ENCODE measurements around the gene NANOS1.

- TF ChIP-seq CTCF (conservative IDR thresholded peaks at IDR 0.05; ENCODE audit: low read length), result no peak
- no peak for TF ChIP-seq EZH2phosphoT487 (IDR thresholded peaks at IDR 0.05; ENCODE audit: borderline replicate concordance, low read depth, low read length)
Measured at GRCh38 chr10:119080521-119081259, 51.2 kb downstream of the NANOS1 start, which contains the start of gene EIF3A.

Measured in OCI-LY7 (cell line).